NT2/D1 (cell line): ENCODE measurements around the gene ZNF618.

Experiments
- DNase-seq: peaks from one replicate; pipeline ENCODE4 v3.0.0-alpha.2; 2011; ENCODE audit warnings: low read depth, low spot score
- H3K27me3 ChIP-seq: 2 replicates; pipeline ENCODE4 v1.6.0; 2011; ENCODE audit warnings: mild to moderate bottlenecking; ENCODE audit not compliant: insufficient read length, insufficient read depth
- H3K36me3 ChIP-seq: 2 replicates; pipeline ENCODE4 v1.6.1; 2011; ENCODE audit warnings: mild to moderate bottlenecking, low read length, mixed read lengths; ENCODE audit not compliant: insufficient read depth, insufficient read length
- H3K4me1 ChIP-seq: 2 replicates; pipeline ENCODE4 v1.5.1; 2011; ENCODE audit not compliant: insufficient read depth, insufficient read length
- H3K4me3 ChIP-seq: 2 replicates; pipeline ENCODE4 v1.5.1; 2011; ENCODE audit warnings: low read depth; ENCODE audit not compliant: insufficient read length
- H3K9ac ChIP-seq: 2 replicates; pipeline ENCODE4 v1.6.0; 2011; ENCODE audit warnings: low read depth; ENCODE audit not compliant: insufficient read length
- H3K9me3 ChIP-seq: 2 replicates; pipeline ENCODE4 v1.5.1; 2011; ENCODE audit warnings: mild to moderate bottlenecking, low read length; ENCODE audit not compliant: insufficient read depth
- SUZ12 ChIP-seq: IDR thresholded peaks from 2 replicates; pipeline ENCODE4 v1.6.1; 2011; ENCODE audit not compliant: insufficient read length, insufficient read depth; ENCODE audit errors: extremely low read depth
- YY1 ChIP-seq: IDR thresholded peaks from 2 replicates; pipeline ENCODE4 v1.6.1; 2011; ENCODE audit not compliant: insufficient read length, insufficient read depth
- ZNF274 ChIP-seq: IDR thresholded peaks from 2 replicates; pipeline ENCODE4 v1.6.1; 2011; ENCODE audit warnings: mild to moderate bottlenecking, low read depth, low read length

The ZNF618 gene

DNA sequence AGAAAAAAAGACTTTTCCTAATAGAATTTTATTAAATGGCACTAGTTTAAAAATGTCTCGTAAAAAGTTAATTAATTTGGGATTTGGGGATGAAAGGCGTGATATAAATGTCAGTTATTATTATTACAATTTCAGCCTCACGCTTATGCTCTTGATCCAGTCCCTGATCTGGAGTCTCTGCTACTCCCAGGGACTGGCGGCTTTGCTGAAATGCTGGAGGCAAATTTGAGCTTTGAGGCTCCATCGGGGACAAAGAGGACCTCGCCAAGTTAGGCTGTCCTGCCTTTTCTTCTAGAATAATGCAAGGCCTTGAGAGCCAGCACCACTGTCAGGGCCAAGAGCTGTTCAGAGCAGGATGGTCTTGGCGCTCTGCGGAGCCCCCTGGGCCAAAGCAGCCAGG lies 69.7 kb downstream of the ZNF618 start:
- TF ChIP-seq YY1 (no peak), SUZ12 (no peak), ZNF274 (no peak)
- H3K36me3 ChIP-seq = peaks cover 8% of the 10 kb centered on the region
- no peaks in the 10 kb centered on the region for H3K9me3 ChIP-seq
- no peak for DNase-seq
- no peaks in the 10 kb centered on the region for H3K27me3 ChIP-seq
- no peaks in the 10 kb centered on the region for H3K4me1 ChIP-seq
- H3K9ac ChIP-seq = no peak overlapping the region
- H3K4me3 ChIP-seq = no peak overlapping the region

DNA sequence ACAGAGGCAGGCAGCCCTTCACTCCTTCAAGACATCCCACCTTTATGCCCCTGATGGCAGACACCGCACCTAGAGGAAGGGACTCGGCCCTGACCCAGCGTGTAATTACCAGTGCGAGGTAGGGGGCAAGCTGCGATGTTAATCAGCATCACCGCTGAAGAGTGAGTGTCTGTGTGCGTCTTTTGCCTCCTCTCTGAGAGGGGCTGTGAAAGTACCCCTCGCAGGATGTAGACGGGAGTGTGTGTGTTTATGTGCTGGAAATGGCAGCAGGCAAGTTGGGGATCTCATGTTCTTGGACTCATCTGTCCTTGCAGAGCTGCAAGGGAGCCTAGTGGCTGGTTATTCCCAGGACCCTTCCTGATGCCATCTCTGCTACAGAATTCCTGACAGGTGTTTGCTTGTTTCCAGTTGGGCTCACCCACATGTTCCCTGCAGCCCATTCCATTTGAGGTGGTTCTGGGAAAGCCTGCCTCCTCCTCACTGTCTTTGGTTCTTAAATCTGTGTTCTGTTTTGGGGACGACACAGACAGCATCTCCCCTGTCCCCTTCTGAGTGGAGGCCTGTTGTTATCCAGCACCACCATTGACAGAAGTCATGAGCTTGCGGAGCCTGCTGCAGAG lies 70.5 kb downstream of the ZNF618 start:
- peaks cover 8% of the 10 kb centered on the region for H3K36me3 ChIP-seq
- H3K27me3 ChIP-seq = no peaks in the 10 kb centered on the region
- no peak overlapping the region for H3K4me3 ChIP-seq
- H3K4me1 ChIP-seq = no peaks in the 10 kb centered on the region
- DNase-seq = no peak
- TF ChIP-seq ZNF274 = no peak
- no peak for TF ChIP-seq YY1
- TF ChIP-seq SUZ12 = no peak
- no peak overlapping the region for H3K9ac ChIP-seq
- no peaks in the 10 kb centered on the region for H3K9me3 ChIP-seq

DNA sequence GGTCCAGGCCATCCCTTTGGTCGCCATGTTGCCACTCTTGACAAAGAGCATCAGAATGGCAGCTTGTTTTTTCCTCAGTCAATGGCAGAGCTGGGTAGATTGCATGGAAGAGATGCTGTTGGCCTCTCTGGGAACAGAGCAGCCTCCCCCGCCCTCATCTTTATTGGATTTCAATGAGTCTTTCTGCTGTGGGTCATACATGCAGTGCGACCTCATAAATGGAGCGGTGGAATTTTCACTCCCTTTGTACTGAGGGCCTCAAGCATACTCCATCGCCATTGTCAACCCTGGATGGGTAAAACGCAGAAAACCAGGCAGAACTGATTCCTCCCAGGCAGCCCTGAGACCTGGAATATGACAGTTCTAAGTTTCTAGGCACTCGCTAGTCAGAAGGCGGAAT lies 71.8 kb downstream of the ZNF618 start:
- Histone ChIP-seq H3K9ac (no peak overlapping the region), H3K9me3 (no peaks in the 10 kb centered on the region), H3K36me3 (peaks cover 7% of the 10 kb centered on the region), H3K27me3 (no peaks in the 10 kb centered on the region), H3K4me3 (no peak overlapping the region), H3K4me1 (no peaks in the 10 kb centered on the region)
- no peak for DNase-seq
- TF ChIP-seq ZNF274 = no peak
- no peak for TF ChIP-seq SUZ12
- no peak for TF ChIP-seq YY1

DNA sequence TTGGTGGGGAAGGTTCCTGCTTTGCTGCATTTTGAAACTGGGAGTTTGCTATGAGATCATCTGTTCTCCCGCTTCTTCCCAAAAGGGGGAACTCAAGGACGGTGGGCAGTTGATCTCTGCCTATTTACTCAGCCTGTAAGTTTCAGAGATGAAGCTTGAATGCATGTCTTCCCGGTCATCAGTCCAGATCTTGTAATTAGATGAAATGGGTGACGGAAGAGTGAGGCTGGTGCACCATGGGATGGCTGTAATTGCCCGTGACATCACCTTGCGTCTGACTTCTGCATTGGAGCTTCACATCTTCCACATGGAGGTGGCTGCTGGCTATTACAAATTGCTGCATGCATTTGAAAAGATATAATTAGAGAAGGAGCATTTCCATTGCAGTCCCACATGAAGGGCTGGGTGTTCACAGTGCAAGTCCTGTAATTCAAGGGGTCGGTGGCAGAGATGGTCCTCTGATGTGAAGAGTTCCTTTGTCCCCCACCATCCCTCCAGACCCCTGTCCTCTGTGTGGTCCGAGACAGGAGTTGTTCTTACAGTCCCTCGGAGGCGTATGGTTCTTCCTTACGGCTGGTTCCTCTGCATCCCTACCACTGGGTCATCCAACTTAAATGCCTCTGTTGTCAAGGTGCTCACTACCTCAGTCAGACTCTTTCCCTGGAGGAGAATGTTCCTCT lies 72.9 kb downstream of the ZNF618 start:
- H3K4me1 ChIP-seq = no peaks in the 10 kb centered on the region
- no peak overlapping the region for H3K9ac ChIP-seq
- no peak for DNase-seq
- H3K27me3 ChIP-seq = no peaks in the 10 kb centered on the region
- H3K9me3 ChIP-seq = no peaks in the 10 kb centered on the region
- H3K4me3 ChIP-seq = no peak overlapping the region
- H3K36me3 ChIP-seq = peaks cover 3% of the 10 kb centered on the region
- TF ChIP-seq YY1 (no peak), SUZ12 (no peak), ZNF274 (no peak)

- TF ChIP-seq ZNF274 (no peak), SUZ12 (no peak), YY1 (no peak)
- Histone ChIP-seq H3K4me3 (no peak overlapping the region), H3K9ac (no peak overlapping the region), H3K4me1 (no peaks in the 10 kb centered on the region), H3K9me3 (no peaks in the 10 kb centered on the region), H3K36me3 (peaks cover 3% of the 10 kb centered on the region), H3K27me3 (no peaks in the 10 kb centered on the region)
- no peak for DNase-seq
Observed at GRCh38 chr9:113949571-113950078, 73.5 kb downstream of the ZNF618 start.

DNA sequence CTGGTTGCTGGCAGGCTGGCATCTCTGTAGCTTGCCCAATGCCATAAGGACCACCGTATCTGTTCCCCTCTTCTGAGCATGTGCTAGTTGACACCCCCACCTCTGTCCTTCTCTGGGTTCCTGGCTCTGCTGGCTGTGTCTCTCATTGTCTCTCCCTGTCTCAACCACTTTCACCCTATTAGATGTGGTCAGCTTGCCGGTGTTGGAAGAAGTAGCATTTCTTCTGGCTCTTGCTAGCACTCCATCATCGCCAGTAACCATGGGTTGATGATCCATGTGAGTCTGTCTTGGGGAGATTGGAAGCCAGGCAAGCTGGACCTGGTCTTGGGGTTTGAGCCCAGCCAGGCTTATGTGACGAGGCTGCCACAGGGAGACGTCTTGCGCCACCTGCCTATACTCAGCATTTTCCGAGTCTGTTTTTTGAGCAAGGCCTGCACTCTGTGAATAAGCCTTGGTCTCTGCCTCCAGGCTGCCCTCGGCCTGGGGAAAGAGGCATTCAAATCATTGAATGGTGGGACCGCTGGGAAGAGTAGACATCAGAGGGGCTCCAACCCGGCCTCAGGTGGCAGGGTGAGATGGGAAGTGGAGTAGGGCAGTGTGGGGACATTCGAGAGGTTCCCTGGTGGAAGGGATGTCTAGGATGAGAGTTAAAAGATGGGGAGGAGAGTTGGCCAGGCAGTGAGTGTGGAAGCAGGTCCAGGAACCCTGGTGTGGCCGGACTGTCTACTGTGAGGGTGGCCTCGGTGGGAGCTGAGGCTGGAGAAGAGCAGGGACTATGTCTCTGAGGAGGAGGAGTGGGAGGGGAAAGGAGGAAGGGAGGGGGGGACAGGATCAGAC lies 74.3 kb downstream of the ZNF618 start:
- Histone ChIP-seq H3K9me3 (no peaks in the 10 kb centered on the region), H3K36me3 (peaks cover 3% of the 10 kb centered on the region), H3K4me3 (no peak overlapping the region), H3K9ac (no peak overlapping the region), H3K4me1 (no peaks in the 10 kb centered on the region), H3K27me3 (no peaks in the 10 kb centered on the region)
- no peak for TF ChIP-seq YY1
- TF ChIP-seq SUZ12 = no peak
- no peak for TF ChIP-seq ZNF274
- DNase-seq = no peak

- Histone ChIP-seq H3K36me3 (peaks cover 3% of the 10 kb centered on the region), H3K9me3 (no peaks in the 10 kb centered on the region), H3K9ac (no peak overlapping the region), H3K4me1 (no peaks in the 10 kb centered on the region), H3K4me3 (no peak overlapping the region), H3K27me3 (no peaks in the 10 kb centered on the region)
- TF ChIP-seq ZNF274 (no peak), YY1 (no peak), SUZ12 (no peak)
- DNase-seq = no peak
Observed at GRCh38 chr9:113951032-113951372, 74.9 kb downstream of the ZNF618 start.
